ENCODE data around the gene NBPF11. TPM values are rescaled to one million over a fixed set of nuclear protein-coding genes. Genes with fewer than 3 reads are reported as not detected.
A peak's percentile ranks its signal among the peaks of the same experiment; 100 is the strongest.
"Not testable (repeated sequence)": the region's sequence is repeated elsewhere in the genome, so short reads cannot be mapped to it uniquely, and the experiment has no call there.

Gene NBPF11
- total RNA-seq, 2 experiments from 2014 or later = 13.2 to 20.3 TPM

DNA sequence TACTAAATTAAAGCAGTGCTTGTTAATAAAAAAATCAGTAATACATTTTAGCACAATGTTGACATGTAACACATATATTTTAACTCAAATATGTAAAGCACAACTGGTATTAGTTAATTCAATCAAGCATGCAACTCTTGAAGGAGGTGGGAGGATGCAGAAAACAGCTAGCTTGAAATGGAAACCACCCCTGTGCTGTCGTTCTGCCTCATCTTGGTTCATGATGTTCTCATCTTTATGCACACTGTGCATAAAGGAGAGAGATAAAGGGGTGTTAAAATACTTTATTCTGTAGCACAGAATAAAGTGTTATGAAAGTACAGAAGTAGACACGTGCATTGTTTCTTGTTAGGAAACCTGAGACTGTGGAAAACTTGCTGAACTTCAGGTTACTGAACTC, 23.3 kb upstream of the NBPF11 start:
- H2AFZ ChIP-seq (ENCODE audit: low read length); DNase-seq (ENCODE audit: low spot score); H3K4me2 ChIP-seq (ENCODE audit: low read length); H3K36me3 ChIP-seq (ENCODE audit: insufficient read depth, low read length); H4K20me1 ChIP-seq (ENCODE audit: insufficient read depth, low read length); H3K4me1 ChIP-seq (ENCODE audit: insufficient read depth, low read length, poor library complexity, severe bottlenecking); H3K79me2 ChIP-seq (ENCODE audit: insufficient read depth, low read depth, low read length); BruUV-seq (replicated peaks); H3K9me3 ChIP-seq (ENCODE audit: low read length); H3K27ac ChIP-seq (ENCODE audit: low read depth, low read length, poor library complexity, severe bottlenecking); H3K4me3 ChIP-seq (ENCODE audit: low read depth, low read length, poor library complexity, severe bottlenecking); H3K9me2 ChIP-seq (ENCODE audit: insufficient read depth, low read length); POLR2A ChIA-PET; intact Hi-C loops (cut with micrococcal nuclease; ENCODE audit: unreplicated experiment); CTCF ChIA-PET (ENCODE audit: unreplicated experiment): not testable (repeated sequence)

DNA sequence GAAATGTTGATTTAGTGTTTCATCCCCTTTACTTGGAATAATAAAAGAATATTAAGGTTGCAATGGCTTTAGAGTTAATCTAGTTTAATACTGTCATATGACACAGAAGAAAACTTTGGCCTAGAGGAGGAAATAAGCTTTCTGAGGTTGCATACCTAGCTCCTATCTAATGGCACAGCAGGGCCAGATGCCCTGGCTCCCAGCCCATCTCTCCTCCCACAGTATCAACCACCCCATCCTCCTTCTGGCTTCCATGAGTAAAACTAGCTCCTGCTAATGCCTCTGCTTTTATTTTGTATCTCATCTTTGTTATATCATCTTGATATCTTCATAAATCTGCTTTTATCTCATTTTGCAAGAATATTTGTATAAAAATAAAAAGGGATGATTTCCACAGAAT, 19.9 kb upstream of the NBPF11 start:
- H3K9me2 ChIP-seq (ENCODE audit: insufficient read depth, low read length); POLR2A ChIA-PET; H3K79me2 ChIP-seq (ENCODE audit: insufficient read depth, low read depth, low read length); H3K36me3 ChIP-seq (ENCODE audit: insufficient read depth, low read length); intact Hi-C loops (cut with micrococcal nuclease; ENCODE audit: unreplicated experiment); H2AFZ ChIP-seq (ENCODE audit: low read length); H4K20me1 ChIP-seq (ENCODE audit: insufficient read depth, low read length); H3K4me3 ChIP-seq (ENCODE audit: low read depth, low read length, poor library complexity, severe bottlenecking); H3K9me3 ChIP-seq (ENCODE audit: low read length); H3K27ac ChIP-seq (ENCODE audit: low read depth, low read length, poor library complexity, severe bottlenecking); H3K4me2 ChIP-seq (ENCODE audit: low read length); BruUV-seq (replicated peaks); H3K4me1 ChIP-seq (ENCODE audit: insufficient read depth, low read length, poor library complexity, severe bottlenecking); DNase-seq (ENCODE audit: low spot score); CTCF ChIA-PET (ENCODE audit: unreplicated experiment): not testable (repeated sequence)

DNA sequence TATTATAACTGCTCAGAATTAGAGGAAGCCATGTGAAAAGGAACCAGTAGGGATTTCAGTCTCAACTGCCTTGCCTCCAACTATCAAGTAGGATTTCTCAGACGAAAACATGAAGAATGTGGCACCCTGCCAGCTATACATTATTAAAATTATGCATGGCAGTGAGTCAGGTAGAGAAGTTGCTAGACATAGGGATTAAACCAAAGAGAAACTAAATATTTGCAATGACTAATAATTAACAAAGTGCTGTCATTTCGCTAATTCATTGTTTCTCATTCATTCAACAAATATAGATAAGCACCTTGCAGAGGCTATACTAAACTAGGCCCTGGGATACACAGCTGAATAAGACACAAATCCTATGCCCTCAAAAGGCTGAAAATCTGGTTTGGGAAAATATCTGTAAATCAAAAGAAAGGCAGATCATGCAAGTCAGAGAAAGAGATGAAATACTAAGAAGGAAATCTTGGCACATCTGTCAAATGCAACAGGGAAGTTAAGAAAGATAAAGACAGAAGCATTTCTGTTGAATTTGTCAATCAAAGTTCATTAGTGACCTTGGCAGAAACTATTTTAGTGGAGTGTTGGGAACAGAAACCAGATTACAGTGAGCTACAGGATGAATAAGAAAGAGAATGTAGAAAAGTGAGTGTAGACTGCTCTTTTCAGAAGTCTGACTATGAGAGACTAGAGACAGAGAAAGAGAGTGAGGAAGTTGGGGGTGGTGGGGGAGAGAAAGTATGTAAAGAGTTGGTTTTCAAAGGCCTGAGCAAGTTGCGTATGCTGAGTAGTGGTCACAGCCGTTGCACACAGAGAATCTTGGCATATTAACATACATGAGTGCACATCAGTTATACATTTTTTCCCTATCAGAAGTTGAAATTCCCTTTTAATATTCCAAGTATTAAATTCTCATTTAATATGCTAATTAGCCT, 14.7 kb upstream of the NBPF11 start:
- H3K27ac ChIP-seq (ENCODE audit: low read depth, low read length, poor library complexity, severe bottlenecking) = peak overlapping the region; percentile 47
- H4K20me1 ChIP-seq (ENCODE audit: insufficient read depth, low read length) = no peaks in the 10 kb centered on the region
- no TSS peak for BruUV-seq (replicated peaks)
- intact Hi-C loops (cut with micrococcal nuclease; ENCODE audit: unreplicated experiment) = no loop called here
- peak overlapping the region; percentile 10 for H3K4me3 ChIP-seq (ENCODE audit: low read depth, low read length, poor library complexity, severe bottlenecking)
- no peaks in the 10 kb centered on the region for H3K9me3 ChIP-seq (ENCODE audit: low read length)
- no peaks in the 10 kb centered on the region for H3K9me2 ChIP-seq (ENCODE audit: insufficient read depth, low read length)
- H3K4me1 ChIP-seq (ENCODE audit: insufficient read depth, low read length, poor library complexity, severe bottlenecking) = peaks cover 24% of the 10 kb centered on the region
- peak overlapping the region; percentile 48; the same call in 1 of the 2 replicates for H2AFZ ChIP-seq (ENCODE audit: low read length)
- H3K36me3 ChIP-seq (ENCODE audit: insufficient read depth, low read length) = no peaks in the 10 kb centered on the region
- DNase-seq (ENCODE audit: low spot score) = peak; percentile 33
- peak overlapping the region; percentile 63 for H3K4me2 ChIP-seq (ENCODE audit: low read length)
- H3K79me2 ChIP-seq (ENCODE audit: insufficient read depth, low read depth, low read length) = no peaks in the 10 kb centered on the region
- ChIA-PET POLR2A (no interaction called here), CTCF (ENCODE audit: unreplicated experiment) (no interaction called here)
- TF ChIP-seq, protein P1, sequence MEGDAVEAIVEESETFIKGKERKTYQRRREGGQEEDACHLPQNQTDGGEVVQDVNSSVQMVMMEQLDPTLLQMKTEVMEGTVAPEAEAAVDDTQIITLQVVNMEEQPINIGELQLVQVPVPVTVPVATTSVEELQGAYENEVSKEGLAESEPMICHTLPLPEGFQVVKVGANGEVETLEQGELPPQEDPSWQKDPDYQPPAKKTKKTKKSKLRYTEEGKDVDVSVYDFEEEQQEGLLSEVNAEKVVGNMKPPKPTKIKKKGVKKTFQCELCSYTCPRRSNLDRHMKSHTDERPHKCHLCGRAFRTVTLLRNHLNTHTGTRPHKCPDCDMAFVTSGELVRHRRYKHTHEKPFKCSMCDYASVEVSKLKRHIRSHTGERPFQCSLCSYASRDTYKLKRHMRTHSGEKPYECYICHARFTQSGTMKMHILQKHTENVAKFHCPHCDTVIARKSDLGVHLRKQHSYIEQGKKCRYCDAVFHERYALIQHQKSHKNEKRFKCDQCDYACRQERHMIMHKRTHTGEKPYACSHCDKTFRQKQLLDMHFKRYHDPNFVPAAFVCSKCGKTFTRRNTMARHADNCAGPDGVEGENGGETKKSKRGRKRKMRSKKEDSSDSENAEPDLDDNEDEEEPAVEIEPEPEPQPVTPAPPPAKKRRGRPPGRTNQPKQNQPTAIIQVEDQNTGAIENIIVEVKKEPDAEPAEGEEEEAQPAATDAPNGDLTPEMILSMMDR (conservative IDR thresholded peaks at IDR 0.05; ENCODE audit: low read length) = no peak
- TF ChIP-seq EZH2phosphoT487 (IDR thresholded peaks at IDR 0.05; ENCODE audit: borderline replicate concordance, low read depth, low read length) = no peak

All from OCI-LY7 (cell line).